Measurements from ENCODE around the gene ZNF117.
A peak's percentile ranks its signal among the peaks of the same experiment; 100 is the strongest.
"Not testable (repeated sequence)": the region's sequence is repeated elsewhere in the genome, so short reads cannot be mapped to it uniquely, and the experiment has no call there.

The ZNF117 gene

DNA sequence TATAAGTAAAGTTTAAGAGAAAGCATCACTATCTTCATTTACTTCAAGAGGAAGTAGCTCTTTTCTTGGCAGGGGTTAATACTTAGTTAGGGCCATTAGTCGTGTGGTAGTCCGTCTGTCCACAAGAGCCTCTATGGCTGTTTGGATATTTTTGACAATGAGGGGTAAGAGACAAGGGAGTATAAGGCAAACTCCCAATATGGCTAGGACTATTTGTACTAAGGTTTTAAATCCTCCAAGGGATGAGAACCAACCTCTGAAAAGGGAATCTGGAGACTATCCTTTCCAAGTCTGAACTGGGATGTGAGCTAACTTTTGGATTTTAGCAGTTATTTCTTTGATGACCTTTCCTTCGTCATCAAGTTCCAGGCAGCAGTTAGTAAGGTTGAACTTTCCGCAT, at the start of gene ZNF117:
TSS of gene ZNF117 (minus strand) at position 101 of the 400 bp plus-strand sequence.
- DNase-seq: no peak

DNA sequence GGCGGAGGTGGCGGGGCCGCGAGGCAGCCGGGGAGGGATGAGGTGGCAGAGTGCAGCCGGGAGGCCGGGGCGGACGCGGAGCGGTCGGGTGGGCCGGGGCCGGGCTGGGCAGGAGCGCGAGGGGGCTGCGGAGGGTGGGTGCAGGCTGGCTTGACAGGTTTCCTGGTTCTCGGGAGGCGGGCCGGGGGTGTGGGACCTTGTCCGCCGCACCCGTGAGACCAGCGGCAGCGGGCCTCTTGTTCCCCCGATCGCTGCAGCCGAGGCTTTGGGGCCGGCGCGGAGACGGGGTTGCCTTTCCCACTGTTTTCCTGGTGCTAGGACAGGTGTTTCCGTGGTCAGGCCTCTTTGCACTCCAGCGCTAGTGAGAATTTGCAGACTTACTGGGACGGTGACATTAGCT, 47.9 kb upstream of the ZNF117 start:
- DNase-seq: peak; percentile 29 to 51

DNA sequence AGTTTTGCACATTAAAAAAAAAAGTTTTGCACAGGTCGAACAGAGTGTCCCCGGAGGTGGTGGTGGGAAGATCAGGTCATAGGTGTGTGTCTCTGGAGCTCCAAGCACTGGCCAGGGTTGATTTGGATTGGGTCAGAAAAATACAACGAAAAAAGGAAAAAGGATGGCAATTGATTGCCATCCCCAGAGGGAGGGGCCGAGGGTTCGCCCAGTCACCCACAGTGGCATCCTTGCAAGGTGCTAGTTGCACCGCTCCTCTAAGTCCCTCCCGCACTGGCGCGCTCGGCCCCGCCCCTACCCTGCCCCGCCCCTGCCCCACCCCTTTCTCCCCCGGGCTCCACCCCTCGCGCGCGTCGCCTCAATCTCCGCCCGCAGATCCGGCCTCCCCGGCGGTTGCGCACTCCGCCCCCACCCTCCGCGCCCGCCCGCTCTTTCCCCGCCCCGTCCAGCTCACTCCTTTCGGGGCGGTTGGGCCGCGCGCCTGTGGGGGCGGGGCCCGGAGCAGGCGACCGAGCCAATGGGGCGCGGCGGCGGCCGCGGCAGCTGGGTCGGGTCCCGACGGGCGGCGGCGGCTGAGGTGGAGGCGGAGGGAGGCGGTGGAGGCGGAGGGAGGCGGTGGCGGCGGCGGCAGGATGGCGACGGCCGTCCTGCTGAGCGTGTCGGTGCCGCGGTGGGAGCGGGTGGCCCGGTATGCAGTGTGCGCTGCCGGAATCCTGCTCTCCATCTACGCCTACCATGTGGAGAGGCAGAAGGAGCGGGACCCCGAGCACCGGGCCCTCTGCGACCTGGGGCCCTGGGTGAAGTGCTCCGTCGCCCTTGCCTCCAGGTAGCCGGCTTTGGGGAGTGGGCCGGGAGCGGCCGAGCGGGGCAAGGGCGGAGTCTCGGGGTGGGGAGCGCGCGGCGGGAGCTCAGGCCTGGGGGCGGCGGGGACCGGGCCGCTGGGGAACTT, 47.2 kb upstream of the ZNF117 start:
- DNase-seq: peak; percentile 92 to 96

DNA sequence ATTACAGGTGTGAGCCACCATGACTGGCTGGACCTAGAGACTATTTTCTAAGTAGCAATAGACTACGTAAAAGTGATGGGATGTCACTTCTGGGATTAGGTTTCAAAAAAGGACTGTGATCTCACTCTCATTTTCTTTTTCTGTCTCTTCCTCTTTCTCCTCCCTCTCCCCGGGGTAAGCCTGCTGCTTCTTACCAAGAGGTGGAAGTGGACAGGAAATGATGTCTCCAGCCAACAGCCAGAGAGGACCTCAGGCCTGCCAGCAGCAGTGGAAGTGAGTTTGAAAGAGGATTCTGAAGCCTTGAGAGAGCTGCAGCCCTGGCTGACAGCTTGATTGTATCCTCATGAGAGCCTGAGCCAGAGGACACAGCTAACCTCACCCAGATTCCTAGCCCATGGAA, 45.7 kb upstream of the ZNF117 start:
- DNase-seq: not testable (repeated sequence)

DNA sequence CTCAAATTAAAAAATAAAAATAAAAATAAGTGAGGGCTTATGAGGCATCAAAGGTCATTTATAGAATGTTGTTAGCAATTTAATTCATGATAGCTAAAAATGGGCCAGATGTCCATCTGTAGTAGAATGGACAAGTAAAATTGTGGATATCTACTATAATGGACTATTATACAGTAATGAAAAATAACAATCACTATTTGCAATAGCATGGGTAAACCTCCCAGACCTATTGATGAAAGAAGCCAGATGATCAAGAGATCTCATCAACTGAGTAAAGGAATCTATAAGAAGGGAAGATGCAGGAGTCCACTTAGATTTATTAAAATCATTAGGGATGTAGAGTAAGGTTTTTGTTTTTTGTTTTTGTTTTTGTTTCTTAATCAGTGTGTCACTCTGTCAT, 44.6 kb upstream of the ZNF117 start:
- not testable (repeated sequence) for DNase-seq

DNA sequence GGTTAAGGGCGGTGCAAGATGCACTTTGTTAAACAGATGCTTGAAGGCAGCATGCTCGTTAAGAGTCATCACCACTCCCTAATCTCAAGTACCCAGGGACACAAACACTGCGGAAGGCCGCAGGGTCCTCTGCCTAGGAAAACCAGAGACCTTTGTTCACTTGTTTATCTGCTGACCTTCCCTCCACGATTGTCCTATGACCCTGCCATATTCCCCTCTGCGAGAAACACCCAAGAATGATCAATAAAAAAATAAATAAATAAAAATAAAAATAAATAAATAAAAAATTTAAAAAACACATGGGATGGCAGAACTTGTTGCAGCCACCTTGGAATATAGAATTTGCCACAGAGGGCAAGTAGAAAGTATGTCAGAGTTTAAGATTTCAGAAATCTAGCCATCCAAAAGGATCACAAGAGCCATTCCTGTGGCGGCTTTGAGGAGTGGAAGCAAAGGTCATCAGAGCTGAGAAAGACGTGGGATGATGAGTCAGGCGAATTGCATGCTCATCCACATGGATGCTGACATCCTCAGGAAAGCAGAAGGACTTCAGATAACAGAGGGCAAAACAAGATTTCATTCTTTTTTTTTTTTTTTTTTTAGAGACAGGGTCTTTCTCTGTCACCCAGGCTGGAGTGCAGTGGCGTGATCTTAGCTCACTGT, 43.4 kb upstream of the ZNF117 start:
- DNase-seq: not testable (repeated sequence)

DNA sequence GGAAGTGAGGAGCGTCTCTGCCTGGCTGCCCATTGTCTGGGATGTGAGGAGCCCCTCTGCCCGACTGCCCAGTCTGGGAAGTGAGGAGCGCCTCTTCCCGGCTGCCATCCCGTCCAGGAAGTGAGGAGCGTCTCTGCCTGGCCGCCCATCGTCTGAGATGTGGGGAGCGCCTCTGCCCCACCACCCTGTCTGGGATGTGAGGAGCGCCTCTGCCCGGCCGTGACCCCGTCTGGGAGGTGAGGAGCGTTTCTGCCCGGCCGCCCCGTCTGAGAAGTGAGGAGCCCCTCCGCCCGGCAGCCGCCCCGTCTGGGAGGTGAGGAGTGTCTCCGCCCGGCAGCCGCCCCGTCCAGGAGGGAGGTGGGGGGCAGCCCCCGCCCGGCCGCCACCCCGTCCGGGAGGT, 42.6 kb upstream of the ZNF117 start:
- DNase-seq: not testable (repeated sequence)

DNA sequence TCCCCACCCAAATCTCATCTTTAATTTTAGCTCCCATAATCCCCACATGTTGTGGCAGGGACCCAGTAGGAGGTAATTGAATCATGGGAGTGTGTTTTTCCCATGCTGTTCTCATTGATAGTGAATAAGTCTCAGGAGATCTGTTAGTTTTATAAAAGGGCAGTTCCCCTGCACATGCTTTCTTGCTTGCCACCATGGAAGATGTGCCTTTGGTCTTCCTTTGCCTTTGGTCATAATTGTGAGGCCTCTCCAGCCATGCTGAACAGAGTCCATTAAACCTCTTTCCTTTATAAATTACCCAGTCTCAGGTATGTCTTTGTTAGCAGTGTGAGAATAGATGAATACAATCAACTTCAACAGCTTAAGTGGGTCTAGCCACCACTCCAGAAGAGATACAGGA, 34.2 kb upstream of the ZNF117 start:
- not testable (repeated sequence) for DNase-seq

DNA sequence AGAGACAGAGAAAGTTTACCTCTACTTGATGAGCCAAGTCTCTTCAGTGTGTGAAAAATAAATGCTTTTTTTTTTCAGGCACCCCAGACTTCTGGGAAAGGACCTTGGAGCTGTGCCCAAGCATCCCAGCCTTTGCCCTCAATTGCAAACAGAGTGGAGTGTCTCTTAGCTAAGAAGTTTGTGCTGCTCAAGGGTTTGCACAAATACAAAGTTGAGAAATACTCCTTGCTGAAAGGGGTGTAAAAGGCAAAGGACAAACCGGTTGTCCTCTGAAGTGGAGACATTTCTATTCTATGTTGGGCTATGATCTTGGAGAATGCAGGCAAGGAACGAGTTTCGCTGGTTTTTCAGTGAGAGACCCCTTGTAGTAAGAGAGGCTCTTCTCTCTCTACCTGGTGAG, 30.1 kb upstream of the ZNF117 start:
- DNase-seq: not testable (repeated sequence)

DNA sequence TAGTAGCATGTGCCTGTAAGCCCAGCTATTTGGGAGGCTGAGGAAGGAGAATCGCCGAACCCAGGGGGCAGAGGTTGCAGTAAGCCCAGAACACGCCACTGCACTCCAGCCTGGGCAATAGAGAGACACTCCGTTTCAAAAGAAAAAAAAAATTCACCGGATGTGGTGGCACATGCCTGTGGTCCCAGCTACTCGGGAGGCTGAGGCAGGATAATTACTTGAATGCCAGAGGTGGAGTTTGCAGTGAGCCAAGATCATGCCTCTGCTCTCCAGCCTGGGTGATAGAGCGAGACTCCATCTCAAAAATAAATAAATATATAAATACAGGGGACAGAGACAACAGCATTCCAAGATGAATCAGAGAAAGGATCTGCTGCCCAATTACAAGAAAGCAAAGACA, 19.0 kb upstream of the ZNF117 start:
- not testable (repeated sequence) for DNase-seq

DNA sequence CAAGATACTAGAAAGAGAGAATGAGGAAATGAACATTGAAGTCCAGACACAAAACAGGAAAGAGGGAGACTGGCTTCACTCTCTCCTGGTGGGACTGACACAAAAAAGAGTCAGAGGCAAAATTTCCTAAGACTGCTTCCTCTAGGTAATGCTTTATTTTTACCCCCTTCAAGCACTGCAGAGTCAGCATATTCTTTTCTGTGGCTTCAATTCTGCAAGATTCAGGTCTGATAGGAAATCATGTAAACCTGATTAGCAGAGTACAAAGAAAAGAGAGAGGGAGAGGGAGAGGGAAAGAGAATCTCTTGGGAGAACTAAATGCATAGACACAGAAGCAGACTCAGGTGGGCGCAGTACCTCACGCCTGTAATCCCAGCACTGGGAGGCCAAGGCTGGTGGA, 18.6 kb upstream of the ZNF117 start:
- not testable (repeated sequence) for DNase-seq

DNA sequence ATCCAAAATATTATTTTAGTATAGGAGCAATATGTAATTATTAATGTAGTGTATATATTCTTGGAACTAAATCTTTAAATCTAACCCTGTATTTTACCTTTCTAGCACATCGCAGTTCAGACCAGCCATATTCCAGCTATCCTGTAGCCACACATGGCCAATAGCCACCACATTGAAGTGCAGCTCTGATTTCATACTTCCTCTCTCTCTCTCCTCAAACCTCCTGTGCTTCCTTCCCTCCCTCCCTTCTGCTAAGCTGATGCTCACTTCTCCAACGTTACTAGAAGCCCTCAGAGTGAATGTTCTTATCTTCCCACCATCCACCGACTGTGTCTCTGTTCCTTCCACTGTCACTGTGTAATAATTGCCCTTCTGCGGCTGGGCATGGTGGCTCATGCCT, 16.2 kb upstream of the ZNF117 start:
- peak in 1 of 2 experiments; percentile 11 for DNase-seq

DNA sequence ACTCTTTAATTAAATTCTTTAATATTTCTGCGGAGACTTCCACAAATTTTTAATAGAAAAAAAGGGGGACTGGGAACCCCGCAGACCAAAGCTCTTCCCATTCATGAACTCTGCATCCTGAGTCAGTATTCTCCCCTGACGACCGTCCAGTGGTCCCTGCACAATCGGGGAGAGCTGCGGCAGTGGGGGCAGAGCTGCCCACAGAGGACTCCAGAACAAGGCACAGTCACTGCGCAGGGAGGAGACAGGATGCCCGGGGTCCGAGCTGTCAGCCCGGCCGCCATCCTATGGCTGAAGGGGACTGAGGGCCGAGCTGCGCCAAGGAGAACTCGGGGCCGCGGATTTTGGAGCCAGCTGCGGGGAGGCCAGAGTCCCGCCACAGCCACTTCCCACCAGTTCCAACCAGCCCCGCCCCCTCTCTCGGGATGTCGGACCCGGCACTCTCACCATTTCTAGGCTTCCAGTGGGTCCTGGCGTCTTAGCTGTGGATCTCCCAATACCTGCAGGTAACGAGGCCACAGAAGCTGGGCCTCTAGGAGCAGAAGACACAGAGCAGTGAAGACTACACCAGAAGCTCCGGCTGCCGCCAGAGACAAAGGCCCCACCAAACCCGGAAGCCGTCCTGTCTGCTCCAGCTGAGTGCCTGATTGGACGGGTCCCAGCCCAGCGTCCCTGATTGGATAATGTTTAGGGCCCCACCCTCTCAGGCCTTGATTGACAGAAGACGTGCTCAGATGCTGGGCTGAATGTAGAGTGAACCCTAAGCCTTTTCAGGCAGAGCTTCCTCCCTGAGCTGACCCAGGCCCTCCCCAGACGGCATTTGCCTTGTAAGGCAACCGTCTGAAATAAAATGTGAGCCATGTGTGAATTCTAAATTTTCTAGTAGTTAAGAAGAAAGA, 15.5 kb upstream of the ZNF117 start, which contains the start of gene ERV3-1:
TSS of gene ERV3-1 (minus strand) at position 594 of the 899 bp plus-strand sequence. CDS start 13,661 bp downstream, outside the sequence.
- DNase-seq: peak; percentile 96 to 98

DNA sequence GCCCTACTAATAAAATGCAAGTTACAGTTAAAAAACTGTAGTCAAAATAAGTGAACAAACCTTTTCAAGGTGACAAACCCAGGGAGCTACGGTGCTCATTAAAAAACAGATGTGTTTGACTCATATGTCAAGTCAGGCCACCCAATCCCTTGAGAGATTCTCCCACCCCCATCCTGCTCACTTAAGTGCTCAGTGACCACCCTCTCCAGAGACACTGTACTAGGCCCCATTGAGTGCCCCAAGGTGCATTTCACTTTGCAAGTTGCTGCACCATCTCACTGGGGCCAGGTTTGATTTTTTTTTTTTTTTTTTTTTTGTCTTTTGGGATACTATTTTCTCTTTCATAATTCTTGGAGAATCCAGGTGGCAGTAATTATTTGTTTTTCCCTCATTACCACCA, 13.7 kb upstream of the ZNF117 start:
- no peak for DNase-seq

DNA sequence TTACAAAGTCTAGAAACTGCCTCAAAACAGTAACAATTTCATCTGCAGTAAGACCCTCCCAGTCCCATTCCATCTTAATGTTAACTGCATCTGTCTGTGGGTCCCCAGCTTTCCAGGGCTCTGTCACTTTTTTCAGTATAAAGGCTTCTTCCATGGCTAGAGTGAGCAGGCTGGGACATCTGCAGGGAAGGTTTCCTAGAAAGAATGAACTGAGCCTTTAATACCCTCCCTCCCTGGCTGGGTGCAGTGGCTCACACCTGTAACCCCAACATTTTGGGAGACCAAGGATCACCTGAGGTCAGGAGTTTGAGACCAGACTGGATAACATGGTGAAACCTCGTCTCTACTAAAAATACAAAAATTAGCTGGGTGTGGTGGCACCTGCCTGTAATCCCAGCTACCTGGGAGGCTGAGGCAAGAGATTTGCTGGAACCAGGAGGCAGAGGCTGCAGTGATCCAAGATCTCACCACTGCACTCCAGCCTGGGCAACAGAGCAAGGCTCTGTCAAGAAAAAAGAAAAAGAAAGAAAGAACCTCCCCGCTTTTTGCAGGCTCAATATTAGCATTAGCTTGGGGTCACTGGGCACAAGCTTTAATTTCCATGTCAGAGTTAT, 12.2 kb upstream of the ZNF117 start:
- no peak for DNase-seq

DNA sequence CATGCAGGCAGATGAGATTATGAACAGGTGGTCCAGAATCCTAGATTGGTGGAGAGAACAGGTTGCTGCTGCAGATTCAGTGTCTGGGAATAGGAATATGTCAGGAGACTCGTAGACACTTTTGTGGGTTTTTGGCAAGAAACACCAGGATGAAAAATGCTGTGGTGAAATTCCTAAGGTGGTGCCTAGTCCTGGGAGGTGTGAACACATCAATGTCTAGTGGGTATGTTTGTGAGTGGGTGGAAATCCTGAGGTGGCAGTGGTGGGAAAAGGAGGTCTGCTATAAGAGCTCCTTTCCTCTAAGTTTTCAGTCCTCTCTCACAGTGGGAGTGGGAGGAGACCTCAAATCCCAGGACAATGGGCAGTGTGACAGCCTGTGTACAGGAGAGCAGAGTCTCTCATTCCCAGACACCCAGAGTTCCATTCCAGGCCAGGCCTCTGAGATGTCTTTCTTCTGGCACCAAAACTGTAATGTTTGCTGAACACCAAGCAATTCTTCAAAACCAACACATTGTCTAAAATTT, 10.5 kb upstream of the ZNF117 start:
- DNase-seq: no peak

DNA sequence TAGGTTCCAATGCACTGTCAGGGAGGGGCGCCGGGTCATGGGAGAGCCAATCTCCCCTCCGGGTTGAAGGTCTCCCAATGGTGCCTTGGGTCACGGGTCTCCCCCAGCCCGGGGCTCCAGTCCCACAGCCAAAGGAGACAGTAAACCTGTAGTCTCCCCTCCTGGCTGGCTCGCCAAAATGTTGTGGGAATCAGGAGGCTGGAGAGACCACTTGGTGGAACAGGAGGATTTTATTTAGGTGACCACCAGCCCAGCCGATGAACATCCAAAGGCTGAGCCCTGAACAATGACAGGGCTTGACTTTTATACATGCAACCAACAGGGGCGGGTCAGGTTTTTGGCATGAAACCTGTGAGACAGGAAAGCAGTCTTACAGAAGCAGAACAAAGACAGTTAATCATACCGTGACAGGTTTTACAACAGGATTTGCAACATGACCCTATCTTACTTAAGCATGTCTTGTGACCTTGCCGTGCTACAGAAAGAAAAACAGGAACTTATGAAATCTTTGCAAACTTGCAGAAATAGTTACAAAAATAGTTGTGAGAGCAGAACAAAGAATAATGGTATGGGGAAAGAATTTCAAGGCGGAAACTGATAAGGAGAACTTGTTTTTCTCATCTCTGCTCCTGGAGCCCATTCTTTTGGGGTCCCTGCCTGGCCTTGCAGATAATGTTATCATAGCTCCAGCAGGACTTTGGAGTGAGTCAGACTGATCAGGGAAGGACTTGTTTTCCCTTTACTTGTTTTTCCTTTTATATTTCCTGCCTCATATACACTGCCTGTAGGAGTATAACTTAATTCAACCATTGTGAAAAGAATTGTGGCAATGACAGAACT, 8.5 kb upstream of the ZNF117 start:
- DNase-seq: no peak

DNA sequence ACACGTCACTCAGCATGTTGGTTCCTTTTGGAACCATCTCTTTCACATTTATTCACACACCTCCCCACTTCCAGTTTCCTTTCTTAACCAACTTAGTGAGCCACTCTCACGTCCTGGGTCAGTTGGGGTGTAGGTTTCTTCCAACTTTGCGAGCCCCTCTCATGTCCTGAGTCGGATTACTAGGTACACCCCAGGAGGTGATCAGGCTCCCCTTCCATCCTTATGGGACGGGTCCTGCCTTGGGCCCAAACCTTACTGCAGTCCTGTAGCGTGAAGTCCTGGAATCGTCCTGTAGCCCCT, 8.0 kb upstream of the ZNF117 start:
- no peak for DNase-seq

DNA sequence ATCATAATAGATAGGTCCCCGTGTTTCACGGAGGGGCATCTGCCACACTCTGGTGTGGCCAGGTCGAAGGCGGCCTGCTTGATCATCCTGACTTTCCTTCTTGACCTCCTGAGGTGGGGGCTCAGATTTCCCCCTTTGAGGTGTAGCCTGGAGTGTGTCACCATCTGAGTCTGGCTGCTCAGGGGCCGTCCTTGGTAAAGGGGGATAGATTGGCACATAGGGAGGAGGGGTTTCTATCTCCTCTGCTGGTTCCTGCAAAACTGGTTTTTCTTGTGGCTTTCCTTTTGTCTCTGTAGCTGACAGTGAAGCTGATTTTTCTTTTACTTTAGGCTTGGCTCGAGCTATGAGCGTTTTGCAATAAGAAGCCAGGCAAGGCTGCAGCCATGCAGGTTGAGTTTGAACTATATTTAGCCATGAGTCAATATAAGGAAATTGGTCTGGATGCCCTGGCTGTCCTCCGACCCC, 7.1 kb upstream of the ZNF117 start:
- no peak for DNase-seq

DNA sequence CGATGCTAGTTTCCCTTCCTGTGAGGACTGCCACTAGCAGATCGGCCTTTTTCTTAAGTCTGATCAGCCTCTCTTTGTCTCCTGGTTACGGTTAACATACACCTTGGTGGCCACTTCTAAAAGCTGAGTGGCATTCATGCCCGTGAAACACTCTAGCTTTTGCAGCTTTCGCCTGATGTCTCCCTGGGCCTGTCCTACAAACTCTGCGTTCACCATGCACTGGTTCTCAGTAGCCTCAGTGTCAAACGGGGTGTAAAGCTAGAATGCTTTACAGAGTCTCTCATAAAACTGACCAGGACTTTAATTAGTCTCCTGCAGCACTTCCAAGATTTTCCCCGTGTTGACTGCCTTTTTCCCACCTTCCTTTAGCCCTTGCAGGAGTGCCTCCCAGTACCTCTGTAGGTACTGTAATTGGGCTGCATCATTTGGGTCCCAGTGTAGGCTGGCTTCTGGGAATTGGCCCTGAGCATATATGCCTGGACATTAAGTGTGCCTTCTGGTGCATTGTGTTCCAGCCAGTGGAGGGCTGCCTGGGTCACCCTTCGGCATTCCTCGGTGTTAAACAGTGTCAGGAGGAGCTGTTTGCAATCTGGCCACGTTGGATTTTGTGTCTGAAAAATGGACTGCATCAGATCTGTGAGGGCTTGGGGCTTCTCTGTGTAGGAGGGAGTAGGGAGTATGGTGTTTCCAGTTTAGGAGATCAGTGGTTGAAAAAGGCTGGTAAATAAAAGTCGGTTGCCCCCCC, 6.5 kb upstream of the ZNF117 start:
- no peak for DNase-seq

DNA sequence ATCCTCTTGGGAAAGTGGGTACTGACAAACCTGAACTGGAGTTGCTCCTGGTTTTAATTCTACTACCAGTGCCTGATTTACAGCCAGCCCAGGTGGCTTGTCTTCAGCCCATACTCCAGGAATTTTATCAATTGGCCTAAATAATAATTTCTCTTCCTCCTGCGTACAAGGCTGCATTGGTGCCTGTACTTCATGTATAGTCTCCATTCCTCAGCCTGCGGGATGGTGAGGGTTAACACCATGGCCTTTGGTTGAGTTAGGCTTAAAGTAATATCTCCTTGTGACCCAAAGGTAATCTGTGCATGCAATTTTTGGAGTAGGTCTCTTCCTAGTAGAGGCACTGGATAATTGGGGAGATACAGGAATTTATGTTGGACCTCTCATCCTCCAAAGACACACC, 5.5 kb upstream of the ZNF117 start:
- no peak for DNase-seq

All from NCI-H2081 (cell line).